GM12878 (cell line): ENCODE results near the gene PDIA5. TPM values are rescaled to one million over a fixed set of nuclear protein-coding genes. Genes with fewer than 3 reads are reported as not detected.

Experiments
- ATAC-seq: fragments of 200-7000 bp; cut with Tn5 transposase; 3 replicates; pipeline ENCODE4 v1.9.1; 2020; ENCODE audit warnings: mild to moderate bottlenecking, moderate library complexity
- BruUV-seq: library from RNA; stranded (reverse); fragments of 400-500 nt; replicated peaks from 2 replicates; lab custom pipeline; 2021; lab: Mats Ljungman, UMichigan
- CTCF ChIA-PET: fragments of 300-600 bp; sonication (Branson Sonifier 250); formaldehyde crosslinking; extraction: SDS; loops from one replicate; lab custom pipeline; 2021; ENCODE audit warnings: inconsistent platforms; lab: Yijun Ruan, JAX
- POLR2A ChIA-PET: fragments of 350-600 bp; formaldehyde crosslinking; extraction: SDS; loops from one replicate; lab custom pipeline; 2021; ENCODE audit warnings: inconsistent platforms; lab: Charles Lee
- RAD21 ChIA-PET: fragments of 300-600 bp; sonication (Branson Sonifier 250); formaldehyde crosslinking; loops from one replicate; lab custom pipeline; 2023; ENCODE audit warnings: antibody characterized with exemption; ENCODE audit not compliant: unreplicated experiment; lab: Charles Lee
- SMC1A ChIA-PET: fragments of 300-600 bp; sonication (Branson Sonifier 250); formaldehyde crosslinking; loops from one replicate; lab custom pipeline; 2023; ENCODE audit not compliant: unreplicated experiment, uncharacterized antibody; lab: Charles Lee
- DNase-seq: peaks from one replicate; pipeline ENCODE4 v3.0.0-alpha.2; 2011; ENCODE audit warnings: low read depth, low spot score
- FAIRE-seq: peaks from 3 replicates; lab custom pipeline; 2011; peaks lifted over from hg19 to GRCh38; lab: Jason Lieb, UNC
- H2AFZ ChIP-seq: 2 replicates; pipeline ENCODE4 v1.6.0; 2011; ENCODE audit warnings: low read depth, low read length, control low read depth; ENCODE audit not compliant: control insufficient read depth
- H3K27ac ChIP-seq: 2 replicates; pipeline ENCODE4 v1.5.1; 2011; ENCODE audit warnings: control low read depth; ENCODE audit not compliant: control insufficient read depth, insufficient read depth
- H3K27me3 ChIP-seq, 2 experiments: replicated peaks in 1 of 2; 2 replicates each; pipeline versions ENCODE4 v1.6.0 to v1.6.1; 2011; ENCODE audit warnings: low read length in 1 of 2; ENCODE audit not compliant: control insufficient read depth in 2 of 2, insufficient read depth in 2 of 2
- H3K36me3 ChIP-seq, 2 experiments: 2 replicates each; pipeline ENCODE4 v1.5.1; 2011; ENCODE audit warnings: low read length in 1 of 2; ENCODE audit not compliant: control insufficient read depth in 2 of 2, insufficient read depth in 2 of 2
- H3K4me1 ChIP-seq: 2 replicates; pipeline ENCODE4 v1.6.1; 2011; ENCODE audit warnings: mild to moderate bottlenecking, low read length, moderate library complexity, mixed read lengths; ENCODE audit not compliant: control insufficient read depth, insufficient read depth
- H3K4me2 ChIP-seq: 2 replicates; pipeline ENCODE4 v1.6.0; 2011; ENCODE audit warnings: control low read depth; ENCODE audit not compliant: control insufficient read depth, insufficient read depth
- H3K4me3 ChIP-seq: fragments of 200-600 bp; sonication (generic); 2 replicates; pipeline ENCODE4 v1.5.1; 2016
- H3K79me2 ChIP-seq: 2 replicates; pipeline ENCODE4 v1.6.0; 2011; ENCODE audit warnings: low read length; ENCODE audit not compliant: control insufficient read depth, insufficient read depth
- H3K9ac ChIP-seq: 2 replicates; pipeline ENCODE4 v1.8.0; 2011; ENCODE audit warnings: low read length, control low read depth, mixed read lengths; ENCODE audit not compliant: control insufficient read depth, insufficient read depth
- H3K9me3 ChIP-seq: replicated peaks from 3 replicates; pipeline ENCODE4 v1.5.1; 2011; ENCODE audit warnings: mild to moderate bottlenecking, low read length; ENCODE audit not compliant: control insufficient read depth, insufficient read depth
- H4K20me1 ChIP-seq: 2 replicates; pipeline ENCODE4 v1.6.0; 2011; ENCODE audit not compliant: control insufficient read depth, insufficient read depth
- ATF7 ChIP-seq: fragments of 450-650 bp; IDR thresholded peaks from 2 replicates; pipeline ENCODE4 v1.6.1; 2016; ENCODE audit warnings: low read depth, mild to moderate bottlenecking
- BCL11A ChIP-seq: IDR thresholded peaks from 2 replicates; pipeline ENCODE4 v1.6.1; 2011; ENCODE audit warnings: low read depth, low read length
- CHD2 ChIP-seq: IDR thresholded peaks from 2 replicates; pipeline ENCODE4 v1.6.1; 2011; ENCODE audit warnings: low read depth, low read length, improper control_type of control experiment, borderline replicate concordance
- EP300 ChIP-seq, 2 experiments: fragments of 150-350 bp in 1 of 2; IDR thresholded peaks; 2 replicates each; pipeline ENCODE4 v1.6.1; 2011 to 2012; ENCODE audit warnings: low read depth in 2 of 2, low read length in 2 of 2, borderline replicate concordance in 1 of 2, improper control_type of control experiment in 1 of 2, inconsistent platforms in 1 of 2; ENCODE audit not compliant: control insufficient read depth in 1 of 2
- EZH2 ChIP-seq: IDR thresholded peaks from 2 replicates; pipeline ENCODE4 v1.6.1; 2012; ENCODE audit warnings: low read depth, mild to moderate bottlenecking, control low read depth, inconsistent platforms, low read length, borderline replicate concordance; ENCODE audit not compliant: control insufficient read depth
- FOS ChIP-seq: IDR thresholded peaks from 3 replicates; pipeline ENCODE4 v1.6.1; 2011; ENCODE audit warnings: borderline replicate concordance; ENCODE audit not compliant: insufficient read length; ENCODE audit errors: extremely low read depth
- POLR2AphosphoS5 ChIP-seq: IDR thresholded peaks from 2 replicates; pipeline ENCODE4 v1.6.1; 2011; ENCODE audit warnings: mild to moderate bottlenecking, low read length, inconsistent platforms
- RBBP5 ChIP-seq: fragments of 200-600 bp; sonication (generic); conservative IDR thresholded peaks from 2 replicates; pipeline ENCODE4 v1.6.1; 2016
- RFX5 ChIP-seq: IDR thresholded peaks from 2 replicates; pipeline ENCODE4 v1.6.1; 2011; ENCODE audit warnings: low read depth, low read length, improper control_type of control experiment
- SIX5 ChIP-seq: IDR thresholded peaks from 2 replicates; pipeline ENCODE4 v1.6.1; 2011; ENCODE audit warnings: mild to moderate bottlenecking, low read depth, low read length, moderate library complexity; ENCODE audit not compliant: severe bottlenecking
- SMC3 ChIP-seq: IDR thresholded peaks from 2 replicates; pipeline ENCODE4 v1.6.1; 2011; ENCODE audit warnings: low read length, improper control_type of control experiment, borderline replicate concordance
- STAT1 ChIP-seq: fragments of 450-650 bp; conservative IDR thresholded peaks from 2 replicates; pipeline ENCODE4 v1.6.1; 2014; ENCODE audit warnings: antibody characterized with exemption, mild to moderate bottlenecking
- ZNF207 ChIP-seq: fragments of 450-650 bp; IDR thresholded peaks from 2 replicates; pipeline ENCODE4 v1.6.1; 2014; ENCODE audit warnings: antibody characterized with exemption, mild to moderate bottlenecking, borderline replicate concordance
- WGBS: methylation state at CpG from one replicate; pipeline ENCODE4 v1.1.6; 2016; ENCODE audit warnings: low lambda C conversion rate; ENCODE audit not compliant: insufficient replicate concordance, insufficient coverage; ENCODE audit errors: missing lambda C conversion rate; 5-methylcytosine and 5-hydroxymethylcytosine counted together
- in situ Hi-C: fragments of 300-500 bp; cut with MboI; formaldehyde crosslinking; loops from 9 replicates; pipeline ENCODE4 v1.14.3; 2018; ENCODE audit warnings: mixed read lengths
- intact Hi-C: fragments of 100-400 bp; cut with micrococcal nuclease; formaldehyde crosslinking; loops from one replicate; pipeline ENCODE4 v1.14.2; 2022; ENCODE audit not compliant: unreplicated experiment
- polyA plus RNA-seq, 11 experiments: library from polyadenylated mRNA; depleted of rRNA in 4 of 11; unstranded in 6 of 11; stranded (reverse) in 5 of 11; fragments of >200 nt; fragmentation: Nextera tagmentation in 4 of 11; fragmentation: Illumina TruSeq in 1 of 11; extraction: Ambion mirVana in 4 of 11; extraction: Trizol in 1 of 11; gene quantifications; 1 replicate in 1 of 11; 2 replicates in 10 of 11; pipeline versions ENCODE4 v1.2.1 to v1.2.3, GENCODE V29; 2011 to 2016; ENCODE audit warnings: inconsistent platforms in 2 of 11, missing spikeins in 2 of 11, low read depth in 1 of 11
- total RNA-seq, 4 experiments: library from RNA; depleted of rRNA in 3 of 4; stranded (reverse); fragments of >200 nt in 3 of 4; fragmentation: Illumina TruSeq in 1 of 4; extraction: Trizol in 1 of 4; gene quantifications; 2 replicates each; pipeline versions ENCODE4 v1.2.1 to v1.2.3, GENCODE V29; 2013 to 2021

PDIA5 gene
- total and polyA plus RNA-seq, 10 of the 15 experiments (the other 5 are each of a cell fraction or from before 2014, with no cell fraction given), result 4.1 to 24.8 (median 19.2) TPM

- no peaks in the 10 kb centered on the region; the same call in 1 of the 2 replicates for H4K20me1 ChIP-seq
- no peak overlapping the region for H3K9ac ChIP-seq
- SMC1A ChIA-PET, result no interaction called here
- DNase-seq (no peak), FAIRE-seq (no peak), ATAC-seq (no peak)
- WGBS, result 93% methylated on average over 11 of the region's 11 CpGs
- no peak overlapping the region for H3K4me2 ChIP-seq
- H2AFZ ChIP-seq, result no peak overlapping the region
- TF ChIP-seq EP300 (IDR thresholded peaks at IDR 0.05; ENCODE audit: borderline replicate concordance in 1 of 2, control insufficient read depth in 1 of 2, low read depth in 2 of 2, low read length in 2 of 2), result no peak
- TF ChIP-seq RFX5, result no peak
- H3K36me3 ChIP-seq, result peaks cover 14 to 21% of the 10 kb centered on the region in 2 experiments; a peak in 3 of 4 replicates
- no peaks in the 10 kb centered on the region for H3K79me2 ChIP-seq
- CTCF ChIA-PET, result no interaction called here
- intact Hi-C loops (no loop called here), in situ Hi-C loops (no loop called here)
- POLR2A ChIA-PET, result no interaction called here
- H3K4me3 ChIP-seq, result no peak overlapping the region
- no peaks in the 10 kb centered on the region for H3K27me3 ChIP-seq
- no peak overlapping the region for H3K27ac ChIP-seq
- H3K4me1 ChIP-seq, result no peaks in the 10 kb centered on the region
- H3K9me3 ChIP-seq, result no peaks in the 10 kb centered on the region
- BruUV-seq, result no TSS peak
- RAD21 ChIA-PET, result no interaction called here
These were observed 29.9 kb downstream of the PDIA5 start for GRCh38 chr3:123096731-123097130.

GRCh38 chr3:123098426-123099330 is 31.9 kb downstream of the PDIA5 start:
- H3K27me3 ChIP-seq, result no peaks in the 10 kb centered on the region
- FAIRE-seq (no peak), ATAC-seq (no peak), DNase-seq (no peak)
- no peaks in the 10 kb centered on the region for H3K4me1 ChIP-seq
- ChIA-PET RAD21 (no interaction called here), SMC1A (interaction anchor here (0.6 to 1.5 kb wide), 2 partner anchors 15 to 55 kb away, joined by 3 read pairs; no protein-coding TSS in a partner anchor), POLR2A (no interaction called here), CTCF (no interaction called here)
- peaks cover 8 to 22% of the 10 kb centered on the region in 2 experiments; a peak in 3 of 4 replicates for H3K36me3 ChIP-seq
- H3K4me3 ChIP-seq, result no peak overlapping the region
- in situ Hi-C loops, result no loop called here
- no peak overlapping the region for H3K9ac ChIP-seq
- H3K79me2 ChIP-seq, result no peaks in the 10 kb centered on the region
- H2AFZ ChIP-seq, result no peak overlapping the region
- no peak overlapping the region for H3K4me2 ChIP-seq
- intact Hi-C loops, result no loop called here
- 74% methylated on average over 6 of the region's 6 CpGs for WGBS
- no peak for TF ChIP-seq ATF7
- TF ChIP-seq POLR2AphosphoS5, result no peak
- TF ChIP-seq ZNF207, result no peak
- TF ChIP-seq EZH2, result no peak
- no peak for TF ChIP-seq FOS
- TF ChIP-seq BCL11A, result no peak
- TF ChIP-seq RBBP5, result no peak
- TF ChIP-seq CHD2, result no peak
- no peak for TF ChIP-seq SIX5
- no peak for TF ChIP-seq STAT1
- TF ChIP-seq SMC3, result no peak
- no peaks in the 10 kb centered on the region for H3K9me3 ChIP-seq
- H4K20me1 ChIP-seq, result no peaks in the 10 kb centered on the region
- H3K27ac ChIP-seq, result no peak overlapping the region
- no TSS peak for BruUV-seq
